Stimulated activated CD4-positive, alpha-beta T cell treated with anti-CD3 and anti-CD28 coated beads, Interleukin-2, amount 100 ng/mL, for 48 hours (primary cell): Measurements from ENCODE around the gene GRM4.
"Not testable (repeated sequence)": the region's sequence is repeated elsewhere in the genome, so short reads cannot be mapped to it uniquely, and the experiment has no call there.

Source experiments
- DNase-seq, 2 donors: peaks; one replicate each; pipeline ENCODE4 v3.0.0-alpha.2; 2020

The GRM4 gene

DNA sequence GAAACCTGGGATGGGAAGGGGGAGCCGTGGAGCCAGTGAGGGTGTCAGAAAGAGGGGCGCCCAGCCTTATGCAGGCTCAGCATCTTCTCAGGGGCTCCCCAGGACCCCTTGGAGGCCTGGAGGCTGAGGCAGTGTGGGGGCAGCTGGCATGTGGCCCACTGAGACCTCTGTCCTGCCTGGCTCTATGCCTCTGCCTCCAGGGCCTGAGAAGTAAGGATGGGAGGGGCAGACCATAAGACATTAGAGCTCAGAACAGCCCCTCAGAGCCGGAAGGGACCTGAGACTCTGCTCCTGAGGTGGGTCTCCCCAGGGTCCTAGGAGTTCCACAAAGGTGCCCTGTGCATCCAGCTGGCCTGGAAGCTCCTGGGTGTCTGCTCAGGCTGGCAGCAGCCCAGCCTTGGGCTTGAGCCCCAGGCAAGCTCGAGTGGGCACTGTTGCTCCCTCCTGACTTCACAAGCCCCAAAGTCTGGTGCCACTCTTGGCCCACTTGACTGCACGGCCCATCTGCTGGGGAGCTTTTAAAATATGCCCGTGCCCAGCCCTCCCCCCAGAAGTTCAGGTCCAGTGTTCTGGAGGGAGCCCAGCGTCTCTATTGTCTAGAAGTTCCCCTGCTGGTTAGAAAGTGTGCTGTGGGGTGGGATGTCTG is 126.8 kb downstream of the GRM4 start:
- DNase-seq, result no peak

DNA sequence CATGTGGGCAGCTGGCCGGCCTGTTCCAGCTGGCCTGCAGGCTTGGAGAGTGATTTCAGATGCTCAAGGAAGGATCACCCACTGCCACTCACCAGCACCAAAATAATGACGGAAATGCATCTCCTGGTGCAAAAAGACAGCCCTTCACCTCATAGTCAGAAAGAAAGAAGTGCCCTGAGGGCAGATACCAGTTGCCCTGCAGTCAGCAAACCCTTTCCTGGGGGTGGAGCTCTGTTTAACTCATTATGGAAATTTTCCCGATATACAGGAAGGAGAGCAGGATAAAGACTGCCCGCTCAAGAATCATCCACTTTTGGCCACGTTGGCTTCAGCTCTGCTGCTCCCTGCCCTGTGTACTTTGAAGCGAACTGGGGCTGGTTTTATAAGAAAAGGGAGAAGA is 127.9 kb downstream of the GRM4 start:
- no peak for DNase-seq

DNA sequence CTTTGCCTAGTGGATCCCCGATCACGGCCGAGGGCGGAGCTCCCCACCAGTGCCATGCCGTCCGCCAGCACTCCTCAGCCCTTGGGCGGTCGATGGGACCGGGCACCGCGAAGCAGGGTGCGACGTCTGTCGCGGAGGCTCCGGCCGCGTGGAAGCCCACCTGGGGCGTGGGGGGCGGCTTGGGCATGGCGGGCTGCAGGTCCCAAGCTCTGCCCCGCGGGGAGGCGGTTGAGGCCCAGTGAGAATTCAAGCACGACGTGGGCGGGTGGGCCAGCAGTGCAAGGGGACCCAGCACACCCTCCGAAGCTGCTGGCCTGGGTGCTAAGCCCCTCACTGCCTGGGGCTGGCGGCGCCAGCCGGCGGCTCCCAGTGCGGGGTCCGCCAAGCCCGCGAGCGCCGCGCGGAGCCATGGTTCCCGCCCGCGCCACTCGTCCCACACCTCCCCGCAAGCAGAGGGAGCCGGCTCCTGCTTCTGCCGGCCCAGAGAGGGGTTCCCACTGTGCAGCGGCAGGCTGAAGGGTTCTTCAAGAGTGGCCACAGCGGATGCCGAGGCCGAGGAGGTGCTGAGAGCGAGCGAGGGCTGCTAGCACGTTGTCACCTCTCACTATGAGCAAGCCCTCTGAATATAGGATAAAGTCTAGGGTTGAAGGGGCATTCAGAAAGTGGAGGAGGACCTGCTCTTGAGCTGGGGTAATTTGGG is 128.6 kb downstream of the GRM4 start:
- DNase-seq, result no peak

GRCh38 chr6:34016573-34016972 is 129.3 kb downstream of the GRM4 start:
- not testable (repeated sequence) for DNase-seq

GRCh38 chr6:34015586-34015985 is 130.3 kb downstream of the GRM4 start:
- no peak for DNase-seq

DNA sequence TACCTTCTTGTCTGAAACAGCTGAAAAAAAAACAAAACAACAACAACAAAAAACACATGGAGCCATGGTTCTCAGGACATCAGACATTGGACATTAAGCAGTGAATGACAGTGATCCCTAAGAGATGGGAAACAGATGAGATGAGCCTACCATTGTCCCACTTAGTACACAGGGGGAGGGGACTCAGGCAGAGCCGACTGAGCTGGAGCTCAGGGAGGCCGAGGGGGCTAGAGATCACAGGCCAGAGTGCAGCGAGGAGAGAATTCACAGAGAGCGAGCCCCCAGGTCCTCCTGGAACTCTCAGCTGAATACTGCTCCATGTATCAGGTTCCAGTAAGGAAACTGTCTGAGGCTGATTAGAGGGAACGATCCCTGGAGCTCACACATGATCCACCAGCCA is 134.6 kb downstream of the GRM4 start:
- DNase-seq, result no peak

- DNase-seq, result no peak
Measured at GRCh38 chr6:34005901-34006531, 139.9 kb downstream of the GRM4 start.

GRCh38 chr6:34004706-34005105 is 141.2 kb downstream of the GRM4 start:
- no peak for DNase-seq

GRCh38 chr6:34003962-34004361 is 141.9 kb downstream of the GRM4 start:
- DNase-seq, result no peak

GRCh38 chr6:34001706-34002621 is 143.9 kb downstream of the GRM4 start:
- DNase-seq, result no peak

DNA sequence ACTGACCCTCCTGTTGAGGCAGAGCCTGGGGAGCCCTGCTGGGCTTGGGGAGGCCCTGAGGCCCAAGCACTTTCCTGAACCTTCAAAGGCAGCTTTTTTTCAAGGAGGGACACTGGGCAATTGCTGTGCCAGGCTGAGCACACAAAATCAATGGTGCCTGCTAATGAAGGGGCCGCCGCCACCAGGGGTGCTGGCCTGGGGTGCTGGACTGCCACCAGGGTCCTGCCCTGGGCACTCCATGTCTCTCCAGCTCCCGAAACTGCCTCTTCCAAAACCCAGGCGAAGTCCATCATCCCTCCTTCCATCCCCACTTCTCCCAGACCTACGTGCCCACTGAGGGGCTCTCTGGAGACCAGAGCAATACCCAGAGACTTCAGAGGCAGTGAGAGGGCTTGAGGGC is 145.6 kb downstream of the GRM4 start:
- no peak for DNase-seq

DNA sequence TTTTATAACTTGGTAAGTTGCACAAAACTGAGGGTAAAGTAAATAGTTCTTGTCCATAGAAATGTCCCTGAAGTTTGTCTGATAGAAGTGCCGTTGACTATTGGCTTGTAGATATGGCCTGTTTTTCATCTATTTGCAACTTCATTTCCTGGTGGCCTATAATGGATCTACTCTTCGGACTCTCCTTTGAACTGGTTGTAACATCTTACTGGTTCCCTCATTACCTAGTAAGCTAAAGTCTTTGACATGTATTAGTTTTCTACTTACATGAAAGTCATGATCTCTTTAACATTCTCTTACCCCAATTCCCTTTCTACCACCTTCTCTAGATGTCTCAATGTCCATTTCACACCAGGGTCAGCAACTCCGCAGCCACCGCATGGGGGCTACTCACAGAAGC is 146.3 kb downstream of the GRM4 start:
- DNase-seq, result no peak

GRCh38 chr6:33998660-33999059 is 147.2 kb downstream of the GRM4 start:
- DNase-seq, result no peak

DNA sequence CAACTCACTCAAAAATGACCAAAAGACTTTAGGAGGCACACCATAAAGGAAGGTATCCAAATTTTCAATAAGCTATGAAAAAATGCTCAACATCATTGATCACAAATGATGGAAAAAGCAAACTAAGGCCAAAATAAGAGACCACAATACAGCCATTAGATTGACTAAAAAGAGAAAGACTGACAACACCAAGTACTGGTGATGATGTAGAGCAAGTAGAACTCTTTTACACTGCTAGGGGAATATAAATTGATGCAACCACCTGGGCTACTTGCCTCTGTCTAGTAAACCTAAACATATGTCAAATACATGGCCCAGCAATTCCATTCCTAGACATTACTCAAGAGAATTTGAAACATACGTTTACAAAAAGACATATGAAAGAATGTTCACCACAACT is 148.6 kb downstream of the GRM4 start:
- DNase-seq, result no peak

- DNase-seq, result no peak
Measured at GRCh38 chr6:33996120-33996475, 149.8 kb downstream of the GRM4 start.

DNA sequence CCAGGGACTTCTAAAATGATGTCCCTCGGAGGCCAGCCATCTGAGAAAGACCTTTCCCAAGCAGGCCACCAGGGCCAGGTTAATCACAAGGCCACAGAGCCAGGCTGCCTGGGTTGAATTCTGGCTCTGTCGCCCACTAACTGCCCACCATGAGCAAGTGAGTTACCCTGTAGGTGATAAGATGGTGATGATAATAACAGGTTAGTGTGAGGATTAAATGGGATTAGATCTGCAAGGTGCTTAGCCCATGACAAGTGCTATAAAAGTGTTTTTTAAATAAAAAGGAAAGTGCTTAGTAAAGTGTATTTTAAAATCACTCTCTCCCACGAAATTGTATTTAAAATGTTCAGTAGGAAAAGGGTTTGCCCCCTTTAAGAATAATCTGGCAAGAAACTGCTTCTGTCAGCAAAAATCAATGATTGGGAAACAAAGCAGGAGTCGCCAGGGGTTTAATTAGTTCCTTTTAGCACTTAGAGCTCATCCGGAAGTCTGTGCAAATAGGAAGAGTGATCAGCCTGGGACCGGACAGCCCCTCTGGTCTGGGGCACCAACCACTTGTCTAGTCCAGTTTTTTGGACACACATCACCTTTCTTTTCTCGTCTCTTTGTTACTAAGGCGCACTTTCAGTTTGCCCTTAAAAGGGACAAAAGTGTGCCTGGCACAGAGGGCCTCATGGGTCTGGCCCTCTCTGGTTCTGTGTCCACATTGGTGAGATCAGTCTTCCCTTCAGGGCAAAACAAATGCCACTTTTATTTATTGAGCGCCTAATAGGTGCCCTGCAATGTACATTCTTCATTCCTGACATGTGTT is 150.4 kb downstream of the GRM4 start:
- no peak for DNase-seq

DNA sequence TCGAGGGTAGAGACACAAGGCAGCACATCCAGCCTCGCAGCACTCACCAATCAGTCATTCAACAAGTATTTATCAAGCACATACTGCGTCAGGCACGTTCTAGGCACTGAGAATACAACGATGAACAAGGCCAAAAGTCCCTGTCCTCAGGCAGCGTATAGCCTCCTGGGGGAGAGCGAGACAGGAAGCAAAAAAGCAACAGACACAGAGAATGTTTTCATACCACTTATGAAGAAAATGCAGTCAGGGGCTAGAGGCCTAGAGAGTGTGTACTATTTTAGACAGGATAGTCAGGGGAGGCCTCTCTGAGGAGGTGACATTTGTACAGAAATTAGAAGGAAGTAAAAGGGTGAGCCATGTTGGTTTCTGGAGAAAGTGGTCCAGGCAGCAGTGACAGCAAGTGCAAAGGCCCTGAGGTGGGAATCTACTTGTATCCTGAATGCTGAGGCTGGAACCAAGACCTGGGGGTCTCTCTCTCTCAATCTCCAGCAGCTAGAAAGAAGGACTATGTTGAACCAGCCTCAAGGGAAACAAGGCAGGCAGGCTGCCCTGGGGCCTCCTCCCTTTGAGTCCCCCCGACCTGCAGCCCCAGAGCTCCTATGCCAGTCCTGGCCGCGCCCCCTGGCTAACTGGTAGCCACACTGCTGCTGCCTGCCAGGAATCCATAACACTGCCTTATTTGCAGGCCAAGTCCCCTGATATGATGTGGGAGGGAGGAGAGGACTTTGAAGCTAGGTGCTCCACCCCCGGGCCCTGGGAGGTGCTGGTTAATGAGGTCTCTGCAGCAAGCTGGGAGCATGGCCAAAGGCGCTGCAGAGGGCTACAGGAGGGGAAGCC is 151.2 kb downstream of the GRM4 start:
- no peak for DNase-seq

DNA sequence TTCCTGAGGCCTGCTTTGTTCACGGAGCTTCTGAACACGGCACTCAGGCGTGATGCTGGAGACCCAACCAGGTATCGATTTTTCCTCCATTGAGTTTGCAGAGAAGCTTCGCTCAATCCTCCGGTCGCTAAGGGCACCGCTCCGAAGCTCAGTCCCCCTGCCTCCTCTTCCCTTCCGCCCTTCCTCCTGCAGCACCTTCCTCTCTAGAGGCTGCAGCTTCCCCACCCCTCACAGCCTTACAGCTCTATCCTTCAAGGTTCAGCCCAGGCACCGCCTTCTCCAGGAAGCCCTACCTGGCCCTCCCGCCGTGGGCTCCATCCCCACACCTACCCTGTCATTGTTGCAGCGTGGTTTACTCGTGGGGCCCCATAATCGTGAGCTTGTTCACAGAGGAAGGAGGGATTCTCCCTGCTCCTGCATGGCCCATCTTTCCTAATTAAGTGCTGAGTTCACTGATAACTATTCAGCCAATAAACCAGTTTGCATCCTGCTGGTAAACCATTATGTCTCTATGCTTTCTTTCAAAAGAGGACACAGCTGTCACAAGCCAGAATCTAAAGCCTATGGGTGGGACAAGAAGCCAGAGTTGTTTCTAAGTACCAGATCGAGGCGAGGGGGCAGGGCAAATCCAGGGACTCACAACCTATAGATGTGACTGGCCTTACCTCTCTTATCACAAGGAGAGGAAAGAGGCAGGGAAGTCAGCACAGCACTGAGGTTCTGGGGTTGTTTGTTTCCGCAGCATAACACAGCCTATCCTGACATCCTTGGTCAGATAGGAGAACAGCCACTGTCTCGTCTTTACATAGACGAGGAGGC is 152.0 kb downstream of the GRM4 start:
- no peak for DNase-seq

DNA sequence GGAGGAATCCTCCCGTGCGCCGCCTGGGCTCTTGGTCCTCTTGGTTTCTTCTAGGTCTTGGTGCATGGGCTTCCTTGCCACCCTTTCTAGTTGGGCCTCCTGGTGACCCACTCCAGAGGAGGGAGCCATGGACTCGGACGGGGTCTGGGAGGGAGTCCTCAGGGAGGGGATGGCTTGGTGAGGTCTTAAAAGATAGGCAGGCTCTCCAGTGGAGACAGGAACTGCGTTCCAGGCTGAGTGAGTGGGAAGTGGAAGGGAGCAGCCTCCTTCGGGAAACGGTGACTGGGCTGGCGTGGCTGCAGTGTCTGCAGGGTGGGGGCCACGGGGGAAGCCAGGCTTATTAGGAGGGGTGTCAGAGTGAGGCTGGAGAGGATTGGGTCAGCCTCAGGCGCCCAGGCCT is 152.8 kb downstream of the GRM4 start:
- no peak for DNase-seq

DNA sequence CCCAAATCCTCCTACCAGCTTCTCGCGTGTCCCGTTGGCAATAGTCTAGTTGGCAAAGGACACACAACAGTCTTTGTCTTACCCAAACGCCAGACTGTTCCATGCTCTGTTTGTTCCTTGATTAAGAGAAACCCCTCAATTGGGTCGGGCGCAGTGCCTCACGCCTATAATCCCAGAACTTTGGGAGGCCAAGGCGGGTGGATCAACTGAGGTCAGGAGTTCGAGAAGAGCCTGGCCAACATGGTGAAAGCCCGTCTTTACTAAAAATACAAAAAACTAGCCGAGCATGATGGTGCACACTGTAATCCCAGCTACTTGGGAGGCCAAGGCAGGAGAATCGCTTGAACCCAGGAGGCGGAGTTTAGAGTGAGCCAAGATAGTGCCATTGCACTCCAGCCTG is 153.7 kb downstream of the GRM4 start:
- DNase-seq, result no peak

DNA sequence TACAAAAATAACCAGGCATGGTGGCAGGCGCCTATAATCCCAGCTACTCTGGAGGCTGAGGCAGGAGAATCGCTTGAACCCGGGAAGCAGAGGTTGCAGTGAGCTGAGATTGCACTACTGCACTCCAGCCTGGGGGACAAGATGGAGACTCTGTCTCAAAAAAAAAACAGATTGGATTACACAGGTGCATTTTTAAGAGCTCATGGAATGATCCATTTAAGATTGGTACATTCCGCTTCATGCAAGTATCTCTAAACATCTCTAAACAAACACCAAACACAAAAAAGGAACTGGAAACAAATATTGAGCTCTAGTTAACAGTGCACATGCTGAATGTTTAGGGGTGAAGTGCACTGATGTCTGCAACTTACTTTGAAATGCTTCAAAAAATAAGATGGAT is 154.3 kb downstream of the GRM4 start:
- no peak for DNase-seq
